Smooth muscle cell (in vitro differentiated cells): ENCODE results near the gene MAPKAPK5. TPM values are rescaled to one million over a fixed set of nuclear protein-coding genes. Genes with fewer than 3 reads are reported as not detected.

Experiments used
- DNase-seq: peaks from one replicate; lab custom pipeline; 2025; ENCODE audit not compliant: unreplicated experiment; lab: John Stamatoyannopoulos, UW
- H2AFZ ChIP-seq: fragments of 200-600 bp; sonication (generic); 2 replicates; pipeline ENCODE4 v1.6.0; 2016; ENCODE audit warnings: antibody characterized with exemption, low read depth, mild to moderate bottlenecking
- H3F3A ChIP-seq: fragments of 200-600 bp; sonication (generic); 2 replicates; pipeline ENCODE4 v1.6.0; 2017; ENCODE audit warnings: antibody characterized with exemption, low read depth
- H3K27ac ChIP-seq: fragments of 200-600 bp; sonication (generic); 2 replicates; pipeline ENCODE4 v1.5.1; 2016; ENCODE audit warnings: low read depth, mild to moderate bottlenecking
- H3K27me3 ChIP-seq: fragments of 200-600 bp; sonication (generic); 2 replicates; pipeline ENCODE4 v1.6.1; 2016; ENCODE audit warnings: low read depth, mild to moderate bottlenecking
- H3K36me3 ChIP-seq: fragments of 200-600 bp; sonication (generic); 2 replicates; pipeline ENCODE4 v1.5.1; 2016; ENCODE audit warnings: low read depth
- H3K4me1 ChIP-seq: fragments of 200-600 bp; sonication (generic); 2 replicates; pipeline ENCODE4 v1.5.1; 2016; ENCODE audit warnings: low read depth
- H3K4me2 ChIP-seq: fragments of 200-600 bp; sonication (generic); 2 replicates; pipeline ENCODE4 v1.6.0; 2016; ENCODE audit warnings: mild to moderate bottlenecking
- H3K4me3 ChIP-seq: fragments of 200-600 bp; sonication (generic); 2 replicates; pipeline ENCODE4 v1.5.1; 2016; ENCODE audit warnings: mild to moderate bottlenecking
- H3K79me2 ChIP-seq: fragments of 200-600 bp; sonication (generic); 2 replicates; pipeline ENCODE4 v1.6.0; 2016; ENCODE audit warnings: low read depth, mild to moderate bottlenecking
- H3K9ac ChIP-seq: fragments of 200-600 bp; sonication (generic); 2 replicates; pipeline ENCODE4 v1.6.0; 2016; ENCODE audit warnings: low read depth
- H3K9me3 ChIP-seq: fragments of 200-600 bp; sonication (generic); replicated peaks from 2 replicates; pipeline ENCODE4 v1.5.1; 2016; ENCODE audit warnings: low read depth
- H4K20me1 ChIP-seq: fragments of 200-600 bp; sonication (generic); 2 replicates; pipeline ENCODE4 v1.6.0; 2016; ENCODE audit warnings: low read depth
- WGBS: methylation state at CpG from one replicate; pipeline ENCODE4 v1.1.7; 2016; ENCODE audit warnings: low lambda C conversion rate; 5-methylcytosine and 5-hydroxymethylcytosine counted together
- polyA plus RNA-seq: library from polyadenylated mRNA; unstranded; fragments of >200 nt; fragmentation: Nextera tagmentation; extraction: Ambion mirVana; gene quantifications from 2 replicates; pipeline ENCODE4 v1.2.1, GENCODE V29; 2016
- total RNA-seq: library from RNA; depleted of rRNA; stranded (reverse); fragments of >200 nt; gene quantifications from 2 replicates; pipeline ENCODE4 v1.2.3, GENCODE V29; 2014
- TF ChIP-seq, protein P1 (sequence below): fragments of 200-600 bp; sonication (generic); IDR thresholded peaks from 2 replicates; pipeline ENCODE4 v1.5.1; 2017; ENCODE audit warnings: borderline replicate concordance, mild to moderate bottlenecking, antibody characterized with exemption; ENCODE audit not compliant: insufficient read depth, poor library complexity, severe bottlenecking

Gene MAPKAPK5
- total and polyA plus RNA-seq, 2 experiments from 2014 or later: 29.8 to 46.1 TPM

DNA sequence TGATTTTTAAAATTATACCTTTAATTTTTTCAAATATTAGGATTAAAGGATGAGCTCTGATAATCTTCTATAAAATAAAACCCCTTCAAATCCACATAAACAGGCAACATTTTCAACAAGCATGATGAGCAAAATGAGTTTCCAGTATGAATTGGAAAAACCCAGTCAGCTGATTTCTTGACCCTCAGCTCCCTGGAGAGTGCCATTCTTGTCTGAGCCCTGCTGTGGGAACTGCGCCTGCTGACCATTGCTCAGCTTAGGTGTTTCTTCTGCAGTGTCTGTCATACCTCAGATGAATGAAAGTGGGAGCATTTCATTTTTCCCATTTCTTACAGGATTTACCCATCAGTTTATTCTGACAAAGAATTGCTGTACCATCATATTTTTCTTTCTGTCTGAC, 27.6 kb downstream of the MAPKAPK5 start:
- TF ChIP-seq, protein P1, sequence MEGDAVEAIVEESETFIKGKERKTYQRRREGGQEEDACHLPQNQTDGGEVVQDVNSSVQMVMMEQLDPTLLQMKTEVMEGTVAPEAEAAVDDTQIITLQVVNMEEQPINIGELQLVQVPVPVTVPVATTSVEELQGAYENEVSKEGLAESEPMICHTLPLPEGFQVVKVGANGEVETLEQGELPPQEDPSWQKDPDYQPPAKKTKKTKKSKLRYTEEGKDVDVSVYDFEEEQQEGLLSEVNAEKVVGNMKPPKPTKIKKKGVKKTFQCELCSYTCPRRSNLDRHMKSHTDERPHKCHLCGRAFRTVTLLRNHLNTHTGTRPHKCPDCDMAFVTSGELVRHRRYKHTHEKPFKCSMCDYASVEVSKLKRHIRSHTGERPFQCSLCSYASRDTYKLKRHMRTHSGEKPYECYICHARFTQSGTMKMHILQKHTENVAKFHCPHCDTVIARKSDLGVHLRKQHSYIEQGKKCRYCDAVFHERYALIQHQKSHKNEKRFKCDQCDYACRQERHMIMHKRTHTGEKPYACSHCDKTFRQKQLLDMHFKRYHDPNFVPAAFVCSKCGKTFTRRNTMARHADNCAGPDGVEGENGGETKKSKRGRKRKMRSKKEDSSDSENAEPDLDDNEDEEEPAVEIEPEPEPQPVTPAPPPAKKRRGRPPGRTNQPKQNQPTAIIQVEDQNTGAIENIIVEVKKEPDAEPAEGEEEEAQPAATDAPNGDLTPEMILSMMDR: no peak
- WGBS: 100% methylated on average over 1 of the region's 1 CpG
- H3K36me3 ChIP-seq: peaks cover 32% of the 10 kb centered on the region

DNA sequence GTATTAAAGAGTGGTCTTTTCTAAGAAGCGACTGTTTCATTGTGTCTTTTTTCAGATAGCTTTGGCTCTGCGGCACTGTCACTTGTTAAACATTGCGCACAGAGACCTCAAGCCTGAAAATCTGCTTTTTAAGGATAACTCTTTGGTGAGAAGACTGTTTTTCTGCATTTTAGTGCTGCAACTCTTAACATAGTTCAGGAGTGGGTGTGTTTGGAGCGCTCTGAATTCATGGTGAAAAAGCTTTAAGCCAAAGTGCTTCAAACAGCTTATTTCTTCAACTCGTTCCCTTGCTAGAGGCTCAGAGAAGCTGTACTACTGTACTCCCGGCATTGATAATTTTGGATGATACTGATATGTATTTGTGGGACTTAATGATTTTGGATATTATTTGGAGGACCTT, 28.2 kb downstream of the MAPKAPK5 start:
- no peak overlapping the region for H3K9ac ChIP-seq
- peaks cover 32% of the 10 kb centered on the region for H3K36me3 ChIP-seq
- H3K79me2 ChIP-seq: peaks cover 3% of the 10 kb centered on the region
- H3K4me1 ChIP-seq: peaks cover 25% of the 10 kb centered on the region
- no peak overlapping the region for H3K27ac ChIP-seq
- H3K4me2 ChIP-seq: no peak overlapping the region
- no peak overlapping the region for H3K4me3 ChIP-seq
- H3K27me3 ChIP-seq: no peaks in the 10 kb centered on the region
- TF ChIP-seq, protein P1: no peak
- WGBS: 97% methylated on average over 6 of the region's 6 CpGs
- no peaks in the 10 kb centered on the region for H3F3A ChIP-seq
- DNase-seq: no peak
- peaks cover 26% of the 10 kb centered on the region for H4K20me1 ChIP-seq
- H3K9me3 ChIP-seq: no peaks in the 10 kb centered on the region
- no peak overlapping the region for H2AFZ ChIP-seq

More for the DNA sequence above, 27.6 kb downstream of the MAPKAPK5 start:
- Histone ChIP-seq H3K9ac (no peak overlapping the region), H3K4me1 (peaks cover 25% of the 10 kb centered on the region), H3F3A (no peaks in the 10 kb centered on the region), H3K4me2 (no peak overlapping the region), H3K9me3 (no peaks in the 10 kb centered on the region), H3K79me2 (peaks cover 8% of the 10 kb centered on the region), H3K4me3 (no peak overlapping the region), H3K27ac (no peak overlapping the region), H3K27me3 (no peaks in the 10 kb centered on the region), H2AFZ (no peak overlapping the region), H4K20me1 (peaks cover 29% of the 10 kb centered on the region)
- DNase-seq: no peak

GRCh38 chr12:111870706-111871105, 28.7 kb downstream of the MAPKAPK5 start:
- DNase-seq: no peak
- Histone ChIP-seq H3K4me3 (no peak overlapping the region), H3K4me2 (no peak overlapping the region), H3K9ac (no peak overlapping the region), H3K79me2 (no peaks in the 10 kb centered on the region), H2AFZ (no peak overlapping the region), H3K27me3 (no peaks in the 10 kb centered on the region), H3K27ac (no peak overlapping the region), H3K9me3 (no peaks in the 10 kb centered on the region), H4K20me1 (peaks cover 28% of the 10 kb centered on the region), H3K36me3 (peaks cover 32% of the 10 kb centered on the region), H3F3A (no peaks in the 10 kb centered on the region), H3K4me1 (peaks cover 25% of the 10 kb centered on the region)
- WGBS: 93% methylated on average over 2 of the region's 2 CpGs
- TF ChIP-seq, protein P1: no peak

DNA sequence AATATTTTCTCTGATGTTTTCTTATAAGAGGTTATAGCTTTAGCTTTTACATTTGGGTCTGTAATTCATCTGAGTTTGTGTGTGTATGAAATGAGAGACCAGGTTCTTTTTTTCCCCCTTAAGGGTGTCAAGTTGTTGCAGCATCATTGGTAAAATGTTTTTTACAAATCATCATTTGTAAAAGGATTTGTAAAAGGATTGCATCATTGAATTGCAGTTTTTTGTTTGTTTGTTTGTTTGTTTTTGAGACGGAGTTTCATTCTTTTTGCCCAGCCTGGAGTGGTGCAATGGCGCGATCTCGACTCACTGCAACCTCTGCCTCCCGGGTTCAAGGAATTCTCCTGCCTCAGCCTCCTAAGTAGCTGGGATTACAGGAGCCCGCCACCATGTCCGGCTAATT, 31.1 kb downstream of the MAPKAPK5 start:
- TF ChIP-seq, protein P1: no peak

More for the DNA sequence above, 31.1 kb downstream of the MAPKAPK5 start:
- no peak for DNase-seq
- H3K4me2 ChIP-seq: no peak overlapping the region
- H3K4me3 ChIP-seq: no peak overlapping the region
- no peak overlapping the region for H2AFZ ChIP-seq
- H3K27me3 ChIP-seq: no peaks in the 10 kb centered on the region
- WGBS: 100% methylated on average over 7 of the region's 7 CpGs
- H3K9me3 ChIP-seq: no peaks in the 10 kb centered on the region
- H3F3A ChIP-seq: no peaks in the 10 kb centered on the region
- H4K20me1 ChIP-seq: peaks cover 24% of the 10 kb centered on the region
- H3K36me3 ChIP-seq: peaks cover 32% of the 10 kb centered on the region
- H3K27ac ChIP-seq: no peak overlapping the region
- no peak overlapping the region for H3K9ac ChIP-seq
- H3K79me2 ChIP-seq: no peaks in the 10 kb centered on the region
- H3K4me1 ChIP-seq: peaks cover 20% of the 10 kb centered on the region
